Fibroblast of skin of left biceps (primary cell): ENCODE results near the gene BCAR3.
A peak's percentile ranks its signal among the peaks of the same experiment; 100 is the strongest.

ENCODE experiments used
- DNase-seq, 2 experiments: peaks; one replicate each; pipeline ENCODE4 v3.0.0-alpha.2; 2013; ENCODE audit warnings: low read depth in 2 of 2

Gene BCAR3

GRCh38 chr1:93638981-93639380, 42.7 kb downstream of the BCAR3 start:
- DNase-seq = no peak

GRCh38 chr1:93638307-93638847, 43.3 kb downstream of the BCAR3 start:
- DNase-seq = no peak

GRCh38 chr1:93636712-93637111, 44.9 kb downstream of the BCAR3 start:
- DNase-seq = no peak

- DNase-seq = no peak
Measured at GRCh38 chr1:93635614-93636543, 45.8 kb downstream of the BCAR3 start.

GRCh38 chr1:93633313-93633712, 48.3 kb downstream of the BCAR3 start:
- no peak for DNase-seq

- no peak for DNase-seq
Measured at GRCh38 chr1:93631626-93632365, 49.8 kb downstream of the BCAR3 start.

- no peak for DNase-seq
Measured at GRCh38 chr1:93630168-93630567, 51.5 kb downstream of the BCAR3 start.

GRCh38 chr1:93629101-93630059, 52.3 kb downstream of the BCAR3 start:
- DNase-seq = peak; percentile 49 to 51

GRCh38 chr1:93628681-93629080, 53.0 kb downstream of the BCAR3 start:
- DNase-seq = no peak

- peak; percentile 68 to 69 for DNase-seq
Measured at GRCh38 chr1:93625582-93626327, 55.9 kb downstream of the BCAR3 start.

- DNase-seq = peak; percentile 30
Measured at GRCh38 chr1:93623875-93624274, 57.8 kb downstream of the BCAR3 start.

GRCh38 chr1:93623436-93623835, 58.2 kb downstream of the BCAR3 start:
- no peak for DNase-seq

GRCh38 chr1:93621246-93621645, 60.4 kb downstream of the BCAR3 start:
- no peak for DNase-seq

- no peak for DNase-seq
Measured at GRCh38 chr1:93620841-93621210, 60.8 kb downstream of the BCAR3 start.

GRCh38 chr1:93620172-93620840, 61.3 kb downstream of the BCAR3 start:
- peak in 1 of 2 experiments; percentile 52 for DNase-seq

GRCh38 chr1:93619507-93620171, 62.0 kb downstream of the BCAR3 start:
- no peak for DNase-seq

GRCh38 chr1:93617670-93618499, 63.8 kb downstream of the BCAR3 start:
- no peak for DNase-seq

- DNase-seq = no peak
Measured at GRCh38 chr1:93616996-93617669, 64.5 kb downstream of the BCAR3 start.
